IPS-NIHi11 (cell line): ENCODE measurements around the gene PHOSPHO2.

Experiments
- DNase-seq: peaks from one replicate; pipeline ENCODE4 v3.0.0; 2012; ENCODE audit warnings: mixed read lengths, low spot score

The PHOSPHO2 gene

GRCh38 chr2:169716938-169717690 is 22.8 kb downstream of the PHOSPHO2 start:
- no peak for DNase-seq

- no peak for DNase-seq
These were observed 23.4 kb downstream of the PHOSPHO2 start for GRCh38 chr2:169717691-169718063.

- DNase-seq: no peak
These were observed 24.7 kb downstream of the PHOSPHO2 start for GRCh38 chr2:169718930-169719504.

GRCh38 chr2:169721016-169721415 is 26.7 kb downstream of the PHOSPHO2 start:
- DNase-seq: no peak

GRCh38 chr2:169727065-169727464 is 32.8 kb downstream of the PHOSPHO2 start:
- no peak for DNase-seq

GRCh38 chr2:169729274-169729605 is 35.0 kb downstream of the PHOSPHO2 start:
- no peak for DNase-seq

- DNase-seq: no peak
These were observed 37.8 kb downstream of the PHOSPHO2 start for GRCh38 chr2:169732075-169732474.

- no peak for DNase-seq
These were observed 38.5 kb downstream of the PHOSPHO2 start for GRCh38 chr2:169732583-169733358.

- DNase-seq: peak; percentile 74
These were observed 40.0 kb downstream of the PHOSPHO2 start for GRCh38 chr2:169734169-169734847.

- no peak for DNase-seq
These were observed 41.4 kb downstream of the PHOSPHO2 start for GRCh38 chr2:169735623-169736022.

- no peak for DNase-seq
These were observed 42.6 kb downstream of the PHOSPHO2 start for GRCh38 chr2:169736902-169737301.

- DNase-seq: no peak
These were observed 44.4 kb downstream of the PHOSPHO2 start for GRCh38 chr2:169738566-169739229.

GRCh38 chr2:169739351-169739750 is 45.1 kb downstream of the PHOSPHO2 start:
- DNase-seq: no peak

- no peak for DNase-seq
These were observed 49.3 kb downstream of the PHOSPHO2 start for GRCh38 chr2:169743549-169743948.

GRCh38 chr2:169746240-169746639 is 52.0 kb downstream of the PHOSPHO2 start:
- no peak for DNase-seq

GRCh38 chr2:169748319-169748718 is 54.0 kb downstream of the PHOSPHO2 start:
- no peak for DNase-seq
